Measurements from ENCODE around the gene ACTR3. TPM values are rescaled to one million over a fixed set of nuclear protein-coding genes. Genes with fewer than 3 reads are reported as not detected.

The ACTR3 gene
- total and polyA plus RNA-seq, 2 experiments from 2014 or later = 63.7 to 137 TPM

- DNase-seq (ENCODE audit: low spot score) = no peak
Measured at GRCh38 chr2:114006460-114006859, 116.6 kb downstream of the ACTR3 start.

More at GRCh38 chr2:114006460-114006859, 116.6 kb downstream of the ACTR3 start:
- H3K27ac Mint-ChIP-seq = no peak overlapping the region
- Histone ChIP-seq H4K20me1 (replicated peaks; ENCODE audit: insufficient read depth) (no peaks in the 10 kb centered on the region), H3K4me2 (no peak overlapping the region), H2AFZ (no peak overlapping the region), H3K27ac (ENCODE audit: low read depth) (no peak overlapping the region), H3K9me2 (ENCODE audit: insufficient read depth) (0 out of 2 replicates have a peak, but pooled peaks cover 5% of the 10 kb centered on the region), H3K36me3 (ENCODE audit: insufficient read depth) (no peaks in the 10 kb centered on the region), H3K4me3 (no peak overlapping the region), H3K79me2 (replicated peaks; ENCODE audit: insufficient read depth) (no peaks in the 10 kb centered on the region), H3K27me3 (ENCODE audit: insufficient read depth) (no peaks in the 10 kb centered on the region), H3F3A (replicated peaks; ENCODE audit: low read depth) (no peaks in the 10 kb centered on the region), H3K4me1 (ENCODE audit: insufficient read depth) (no peaks in the 10 kb centered on the region)
- ATAC-seq = no peak
- H3K27me3 Mint-ChIP-seq (ENCODE audit: insufficient read depth, low read depth, poor library complexity) = peaks cover 3% of the 10 kb centered on the region
- no peak overlapping the region for H3K4me3 Mint-ChIP-seq
- TF ChIP-seq JUNB (IDR thresholded peaks at IDR 0.05; ENCODE audit: unreplicated experiment) = no peak
- TF ChIP-seq ZNF114 (CRISPR knock-in tag; IDR thresholded peaks at IDR 0.05) = no peak
- no peak for TF ChIP-seq EZH2phosphoT487 (IDR thresholded peaks at IDR 0.05; ENCODE audit: unreplicated experiment)
- TF ChIP-seq ETS1 (IDR thresholded peaks at IDR 0.05) = no peak
- TF ChIP-seq CTCF (conservative IDR thresholded peaks at IDR 0.05; ENCODE audit: low read depth in 2 of 2) = no peak
- TF ChIP-seq REST (IDR thresholded peaks at IDR 0.05; ENCODE audit: unreplicated experiment) = no peak
- TF ChIP-seq, protein P1, sequence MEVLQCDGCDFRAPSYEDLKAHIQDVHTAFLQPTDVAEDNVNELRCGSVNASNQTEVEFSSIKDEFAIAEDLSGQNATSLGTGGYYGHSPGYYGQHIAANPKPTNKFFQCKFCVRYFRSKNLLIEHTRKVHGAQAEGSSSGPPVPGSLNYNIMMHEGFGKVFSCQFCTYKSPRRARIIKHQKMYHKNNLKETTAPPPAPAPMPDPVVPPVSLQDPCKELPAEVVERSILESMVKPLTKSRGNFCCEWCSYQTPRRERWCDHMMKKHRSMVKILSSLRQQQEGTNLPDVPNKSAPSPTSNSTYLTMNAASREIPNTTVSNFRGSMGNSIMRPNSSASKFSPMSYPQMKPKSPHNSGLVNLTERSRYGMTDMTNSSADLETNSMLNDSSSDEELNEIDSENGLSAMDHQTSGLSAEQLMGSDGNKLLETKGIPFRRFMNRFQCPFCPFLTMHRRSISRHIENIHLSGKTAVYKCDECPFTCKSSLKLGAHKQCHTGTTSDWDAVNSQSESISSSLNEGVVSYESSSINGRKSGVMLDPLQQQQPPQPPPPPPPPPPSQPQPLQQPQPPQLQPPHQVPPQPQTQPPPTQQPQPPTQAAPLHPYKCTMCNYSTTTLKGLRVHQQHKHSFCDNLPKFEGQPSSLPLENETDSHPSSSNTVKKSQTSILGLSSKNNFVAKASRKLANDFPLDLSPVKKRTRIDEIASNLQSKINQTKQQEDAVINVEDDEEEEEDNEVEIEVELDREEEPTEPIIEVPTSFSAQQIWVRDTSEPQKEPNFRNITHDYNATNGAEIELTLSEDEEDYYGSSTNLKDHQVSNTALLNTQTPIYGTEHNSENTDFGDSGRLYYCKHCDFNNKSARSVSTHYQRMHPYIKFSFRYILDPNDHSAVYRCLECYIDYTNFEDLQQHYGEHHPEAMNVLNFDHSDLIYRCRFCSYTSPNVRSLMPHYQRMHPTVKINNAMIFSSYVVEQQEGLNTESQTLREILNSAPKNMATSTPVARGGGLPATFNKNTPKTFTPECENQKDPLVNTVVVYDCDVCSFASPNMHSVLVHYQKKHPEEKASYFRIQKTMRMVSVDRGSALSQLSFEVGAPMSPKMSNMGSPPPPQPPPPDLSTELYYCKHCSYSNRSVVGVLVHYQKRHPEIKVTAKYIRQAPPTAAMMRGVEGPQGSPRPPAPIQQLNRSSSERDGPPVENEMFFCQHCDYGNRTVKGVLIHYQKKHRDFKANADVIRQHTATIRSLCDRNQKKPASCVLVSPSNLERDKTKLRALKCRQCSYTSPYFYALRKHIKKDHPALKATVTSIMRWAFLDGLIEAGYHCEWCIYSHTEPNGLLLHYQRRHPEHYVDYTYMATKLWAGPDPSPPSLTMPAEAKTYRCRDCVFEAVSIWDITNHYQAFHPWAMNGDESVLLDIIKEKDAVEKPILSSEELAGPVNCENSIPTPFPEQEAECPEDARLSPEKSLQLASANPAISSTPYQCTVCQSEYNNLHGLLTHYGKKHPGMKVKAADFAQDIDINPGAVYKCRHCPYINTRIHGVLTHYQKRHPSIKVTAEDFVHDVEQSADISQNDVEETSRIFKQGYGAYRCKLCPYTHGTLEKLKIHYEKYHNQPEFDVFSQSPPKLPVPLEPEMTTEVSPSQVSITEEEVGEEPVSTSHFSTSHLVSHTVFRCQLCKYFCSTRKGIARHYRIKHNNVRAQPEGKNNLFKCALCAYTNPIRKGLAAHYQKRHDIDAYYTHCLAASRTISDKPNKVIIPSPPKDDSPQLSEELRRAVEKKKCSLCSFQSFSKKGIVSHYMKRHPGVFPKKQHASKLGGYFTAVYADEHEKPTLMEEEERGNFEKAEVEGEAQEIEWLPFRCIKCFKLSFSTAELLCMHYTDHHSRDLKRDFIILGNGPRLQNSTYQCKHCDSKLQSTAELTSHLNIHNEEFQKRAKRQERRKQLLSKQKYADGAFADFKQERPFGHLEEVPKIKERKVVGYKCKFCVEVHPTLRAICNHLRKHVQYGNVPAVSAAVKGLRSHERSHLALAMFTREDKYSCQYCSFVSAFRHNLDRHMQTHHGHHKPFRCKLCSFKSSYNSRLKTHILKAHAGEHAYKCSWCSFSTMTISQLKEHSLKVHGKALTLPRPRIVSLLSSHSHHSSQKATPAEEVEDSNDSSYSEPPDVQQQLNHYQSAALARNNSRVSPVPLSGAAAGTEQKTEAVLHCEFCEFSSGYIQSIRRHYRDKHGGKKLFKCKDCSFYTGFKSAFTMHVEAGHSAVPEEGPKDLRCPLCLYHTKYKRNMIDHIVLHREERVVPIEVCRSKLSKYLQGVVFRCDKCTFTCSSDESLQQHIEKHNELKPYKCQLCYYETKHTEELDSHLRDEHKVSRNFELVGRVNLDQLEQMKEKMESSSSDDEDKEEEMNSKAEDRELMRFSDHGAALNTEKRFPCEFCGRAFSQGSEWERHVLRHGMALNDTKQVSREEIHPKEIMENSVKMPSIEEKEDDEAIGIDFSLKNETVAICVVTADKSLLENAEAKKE (CRISPR knock-in tag; IDR thresholded peaks at IDR 0.05) = no peak
- peaks cover 55% of the 10 kb centered on the region for H3K9me3 Mint-ChIP-seq
- H3K36me3 Mint-ChIP-seq (ENCODE audit: low read depth) = peaks cover 8% of the 10 kb centered on the region
- H3K4me1 Mint-ChIP-seq = no peaks in the 10 kb centered on the region; the same call in 2 of the 3 replicates

Measured in GM23338 (cell line).